ENCODE measurements around the gene ESR1. TPM values are rescaled to one million over a fixed set of nuclear protein-coding genes. Genes with fewer than 3 reads are reported as not detected.
"Not testable (repeated sequence)": the region's sequence is repeated elsewhere in the genome, so short reads cannot be mapped to it uniquely, and the experiment has no call there.

ESR1 gene
- total and polyA plus RNA-seq, 5 donors = 0.70 to 3.3 (median 2.1) TPM

GRCh38 chr6:151917531-151918329 is 110.2 kb downstream of the ESR1 start:
- Histone ChIP-seq H3K4me3 (ENCODE audit: low read length) (no peak overlapping the region), H3K4me1 (ENCODE audit: control insufficient read depth, insufficient read depth, low read length) (no peaks in the 10 kb centered on the region), H3K27me3 (ENCODE audit: control insufficient read depth, insufficient read depth) (no peaks in the 10 kb centered on the region), H3K9me3 (ENCODE audit: control insufficient read depth, low read length) (no peaks in the 10 kb centered on the region), H3K27ac (ENCODE audit: low read length) (no peak overlapping the region)
- intact Hi-C loops (cut with DNase I) = no loop called here
- ATAC-seq (no peak), DNase-seq (no peak)
- 75% methylated on average over 6 of the region's 6 CpGs for WGBS

GRCh38 chr6:151940307-151940706 is 132.8 kb downstream of the ESR1 start:
- WGBS = 79% methylated on average over 3 of the region's 3 CpGs
- Histone ChIP-seq H3K4me3 (ENCODE audit: low read length) (no peak overlapping the region), H3K9me3 (ENCODE audit: control insufficient read depth, low read length) (no peaks in the 10 kb centered on the region), H3K27ac (ENCODE audit: low read length) (no peak overlapping the region), H3K4me1 (ENCODE audit: control insufficient read depth, insufficient read depth, low read length) (no peaks in the 10 kb centered on the region), H3K27me3 (ENCODE audit: control insufficient read depth, insufficient read depth) (no peaks in the 10 kb centered on the region)
- DNase-seq = no peak
- ATAC-seq = no peak
- intact Hi-C loops (cut with DNase I) = no loop called here

DNA sequence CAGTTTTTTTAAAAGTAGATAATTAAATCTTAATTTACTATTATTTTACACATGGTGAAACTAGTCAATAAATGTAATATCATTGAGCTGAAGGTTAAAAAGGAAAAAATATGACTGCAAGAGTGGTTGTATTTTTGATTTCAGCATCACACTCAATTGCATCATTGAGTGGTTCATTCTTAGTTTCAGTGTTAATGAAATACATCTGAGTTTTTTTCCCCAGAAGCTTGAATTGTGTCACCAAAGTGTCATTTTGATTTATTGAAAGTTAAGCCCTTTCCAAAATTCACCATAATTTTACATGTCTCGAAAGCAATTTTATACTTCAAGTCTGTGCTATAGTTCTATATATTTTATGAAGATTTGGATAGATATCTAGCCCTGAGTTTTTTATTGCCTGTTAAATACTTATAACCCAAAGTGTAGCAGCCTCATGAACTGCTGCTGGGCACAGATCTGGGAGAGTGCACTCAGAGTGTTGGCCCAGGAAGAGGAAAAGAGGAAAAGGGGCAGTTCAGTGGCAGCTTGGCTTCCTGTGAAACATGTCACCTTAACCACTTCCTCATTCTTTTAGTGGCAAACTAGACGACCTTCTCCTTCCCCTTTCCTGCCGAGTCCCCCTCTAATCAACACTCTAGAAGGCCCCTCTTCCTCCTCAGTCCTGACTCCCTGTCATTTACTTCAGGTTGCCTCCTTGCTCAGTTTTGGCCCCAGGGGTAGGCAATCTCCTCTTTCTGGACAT is 140.7 kb downstream of the ESR1 start:
- WGBS = 41% methylated on average over 3 of the region's 3 CpGs

DNA sequence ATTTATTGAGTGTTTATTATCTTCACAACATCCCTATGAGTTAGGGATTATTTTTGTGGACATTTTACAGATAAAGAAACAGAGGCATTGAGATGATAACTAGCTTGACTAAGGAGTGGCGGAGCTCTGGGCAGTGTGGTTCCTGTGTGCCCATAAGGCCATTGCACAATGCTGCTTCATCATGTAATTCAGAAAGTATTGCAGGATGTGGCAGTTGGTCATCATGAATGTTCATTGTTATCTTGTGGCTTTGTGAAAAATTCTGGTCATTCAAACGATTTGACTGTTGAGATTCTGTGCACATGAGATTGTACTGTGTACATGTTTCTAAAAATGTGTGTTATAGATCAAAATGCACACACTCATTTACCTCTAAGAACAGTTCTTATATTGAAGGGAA is 150.8 kb downstream of the ESR1 start:
- H3K27ac ChIP-seq (ENCODE audit: low read length) = no peak overlapping the region
- H3K4me1 ChIP-seq (ENCODE audit: control insufficient read depth, insufficient read depth, low read length) = no peaks in the 10 kb centered on the region
- ATAC-seq = no peak
- H3K4me3 ChIP-seq (ENCODE audit: low read length) = no peak overlapping the region
- H3K9me3 ChIP-seq (ENCODE audit: control insufficient read depth, low read length) = no peaks in the 10 kb centered on the region
- 66% methylated on average over 2 of the region's 2 CpGs for whole genome bisulfite sequencing
- no peaks in the 10 kb centered on the region for H3K27me3 ChIP-seq (ENCODE audit: control insufficient read depth, insufficient read depth)
- DNase-seq = no peak
- intact Hi-C loops (cut with DNase I) = no loop called here

More for the DNA sequence above, 140.7 kb downstream of the ESR1 start:
- no peak for DNase-seq
- Histone ChIP-seq H3K9me3 (ENCODE audit: control insufficient read depth, low read length) (no peaks in the 10 kb centered on the region), H3K4me3 (ENCODE audit: low read length) (no peak overlapping the region), H3K27ac (ENCODE audit: low read length) (no peak overlapping the region), H3K4me1 (ENCODE audit: control insufficient read depth, insufficient read depth, low read length) (no peaks in the 10 kb centered on the region), H3K27me3 (ENCODE audit: control insufficient read depth, insufficient read depth) (no peaks in the 10 kb centered on the region)
- intact Hi-C loops (cut with DNase I) = no loop called here
- peak in 1 of 2 donors; percentile 29 for ATAC-seq

GRCh38 chr6:151959086-151959485 is 151.6 kb downstream of the ESR1 start:
- no peaks in the 10 kb centered on the region for H3K9me3 ChIP-seq (ENCODE audit: control insufficient read depth, low read length)
- no peak overlapping the region for H3K4me3 ChIP-seq (ENCODE audit: low read length)
- WGBS = 85% methylated on average over 3 of the region's 3 CpGs
- ATAC-seq (no peak), DNase-seq (no peak)
- no peaks in the 10 kb centered on the region for H3K27me3 ChIP-seq (ENCODE audit: control insufficient read depth, insufficient read depth)
- H3K4me1 ChIP-seq (ENCODE audit: control insufficient read depth, insufficient read depth, low read length) = no peaks in the 10 kb centered on the region
- no peak overlapping the region for H3K27ac ChIP-seq (ENCODE audit: low read length)
- intact Hi-C loops (cut with DNase I) = no loop called here

- WGBS = 89% methylated on average over 5 of the region's 5 CpGs
- Histone ChIP-seq H3K27me3 (ENCODE audit: control insufficient read depth, insufficient read depth) (no peaks in the 10 kb centered on the region), H3K9me3 (ENCODE audit: control insufficient read depth, low read length) (no peaks in the 10 kb centered on the region), H3K27ac (ENCODE audit: low read length) (no peak overlapping the region), H3K4me1 (ENCODE audit: control insufficient read depth, insufficient read depth, low read length) (no peaks in the 10 kb centered on the region), H3K4me3 (ENCODE audit: low read length) (no peak overlapping the region)
- no peak for DNase-seq
- ATAC-seq = no peak
- intact Hi-C loops (cut with DNase I) = no loop called here
These were observed 154.3 kb downstream of the ESR1 start for GRCh38 chr6:151961809-151962208.

- no peak overlapping the region for H3K27ac ChIP-seq (ENCODE audit: low read length)
- 78% methylated on average over 5 of the region's 5 CpGs for WGBS
- H3K4me3 ChIP-seq (ENCODE audit: low read length) = no peak overlapping the region
- H3K4me1 ChIP-seq (ENCODE audit: control insufficient read depth, insufficient read depth, low read length) = no peaks in the 10 kb centered on the region
- intact Hi-C loops (cut with DNase I) = no loop called here
- DNase-seq = no peak
- no peak for ATAC-seq
- no peaks in the 10 kb centered on the region for H3K27me3 ChIP-seq (ENCODE audit: control insufficient read depth, insufficient read depth)
- H3K9me3 ChIP-seq (ENCODE audit: control insufficient read depth, low read length) = no peaks in the 10 kb centered on the region
These were observed 154.9 kb downstream of the ESR1 start for GRCh38 chr6:151962246-151962846.

DNA sequence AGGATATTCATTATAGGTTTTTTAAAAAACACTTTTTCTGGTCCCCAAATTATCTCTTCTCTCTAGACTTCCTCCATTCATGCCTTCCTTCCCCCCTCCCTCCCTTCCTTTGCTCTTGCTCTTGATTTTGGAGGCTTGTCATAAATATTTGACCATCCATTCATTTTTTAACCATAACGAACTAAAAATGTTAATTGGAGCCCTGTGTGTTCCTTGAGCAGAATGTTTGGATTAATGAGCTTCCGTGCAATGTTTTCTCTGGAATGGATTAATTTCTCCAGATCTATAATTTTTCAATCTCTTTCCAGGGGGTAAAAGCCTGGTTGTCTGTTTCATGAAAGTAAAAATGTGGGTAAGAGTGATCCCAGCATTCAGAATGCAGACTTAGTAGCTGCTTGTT is 155.5 kb downstream of the ESR1 start:
- no peak for ATAC-seq

DNA sequence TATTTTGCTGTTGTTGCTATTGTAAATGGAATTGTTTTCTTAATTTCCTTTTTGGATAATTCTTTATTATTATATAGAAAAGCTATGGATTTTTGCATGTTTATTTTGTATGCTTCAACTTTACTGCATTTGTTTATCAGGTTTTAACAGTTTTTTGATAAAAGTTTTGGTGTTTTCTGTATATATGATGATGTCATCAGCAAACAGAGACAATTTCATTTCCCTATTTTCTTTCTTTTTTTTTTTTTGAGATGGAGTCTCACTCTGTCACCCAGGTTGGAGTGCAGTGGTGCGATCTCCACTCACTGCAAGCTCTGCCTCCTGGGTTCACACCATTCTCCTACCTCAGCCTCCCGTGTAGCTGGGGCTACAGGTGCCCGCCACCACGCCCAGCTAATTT is 156.9 kb downstream of the ESR1 start:
- H3K27me3 ChIP-seq (ENCODE audit: control insufficient read depth, insufficient read depth); DNase-seq; H3K4me1 ChIP-seq (ENCODE audit: control insufficient read depth, insufficient read depth, low read length); intact Hi-C loops (cut with DNase I); ATAC-seq; H3K9me3 ChIP-seq (ENCODE audit: control insufficient read depth, low read length); H3K27ac ChIP-seq (ENCODE audit: low read length); H3K4me3 ChIP-seq (ENCODE audit: low read length): not testable (repeated sequence)
- WGBS = 91% methylated on average over 4 of the region's 4 CpGs

More for the DNA sequence above, 155.5 kb downstream of the ESR1 start:
- Histone ChIP-seq H3K9me3 (ENCODE audit: control insufficient read depth, low read length) (no peaks in the 10 kb centered on the region), H3K4me3 (ENCODE audit: low read length) (no peak overlapping the region), H3K27me3 (ENCODE audit: control insufficient read depth, insufficient read depth) (no peaks in the 10 kb centered on the region), H3K4me1 (ENCODE audit: control insufficient read depth, insufficient read depth, low read length) (no peaks in the 10 kb centered on the region), H3K27ac (ENCODE audit: low read length) (no peak overlapping the region)
- DNase-seq = no peak
- WGBS = 66% methylated on average over 2 of the region's 2 CpGs
- intact Hi-C loops (cut with DNase I) = no loop called here

- H3K9me3 ChIP-seq (ENCODE audit: control insufficient read depth, low read length) = no peaks in the 10 kb centered on the region
- no peak overlapping the region for H3K4me3 ChIP-seq (ENCODE audit: low read length)
- WGBS = 49% methylated on average over 4 of the region's 4 CpGs
- H3K27me3 ChIP-seq (ENCODE audit: control insufficient read depth, insufficient read depth) = no peaks in the 10 kb centered on the region
- no peaks in the 10 kb centered on the region for H3K4me1 ChIP-seq (ENCODE audit: control insufficient read depth, insufficient read depth, low read length)
- ATAC-seq (no peak), DNase-seq (no peak)
- no peak overlapping the region for H3K27ac ChIP-seq (ENCODE audit: low read length)
- intact Hi-C loops (cut with DNase I) = no loop called here
These were observed 166.7 kb downstream of the ESR1 start for GRCh38 chr6:151974061-151974617.

- H3K4me1 ChIP-seq (ENCODE audit: control insufficient read depth, insufficient read depth, low read length) = no peaks in the 10 kb centered on the region
- no peak for ATAC-seq
- 66% methylated on average over 1 of the region's 1 CpG for WGBS
- no peak for DNase-seq
- H3K27ac ChIP-seq (ENCODE audit: low read length) = no peak overlapping the region
- intact Hi-C loops (cut with DNase I) = no loop called here
- H3K4me3 ChIP-seq (ENCODE audit: low read length) = no peak overlapping the region
- H3K27me3 ChIP-seq (ENCODE audit: control insufficient read depth, insufficient read depth) = no peaks in the 10 kb centered on the region
- no peaks in the 10 kb centered on the region for H3K9me3 ChIP-seq (ENCODE audit: control insufficient read depth, low read length)
These were observed 168.3 kb downstream of the ESR1 start for GRCh38 chr6:151975795-151976194.

Measured in right cardiac atrium (tissue), 5 donors.